Brain microvascular endothelial cell (primary cell): ENCODE results near the gene C1QL1.
A peak's percentile ranks its signal among the peaks of the same experiment; 100 is the strongest.

ENCODE experiments used
- DNase-seq: peaks from one replicate; pipeline ENCODE4 v3.0.0-alpha.2; 2020
- H3K27ac ChIP-seq: fragments of 250-450 bp; sonication (Bioruptor Pico); 2 replicates; pipeline ENCODE4 v1.5.1; 2020; ENCODE audit warnings: mild to moderate bottlenecking, moderate library complexity
- H3K27me3 ChIP-seq: fragments of 250-450 bp; sonication (Bioruptor Pico); replicated peaks from 2 replicates; pipeline ENCODE4 v1.5.1; 2020; ENCODE audit warnings: mild to moderate bottlenecking
- H3K36me3 ChIP-seq: fragments of 250-450 bp; sonication (Bioruptor Pico); replicated peaks from 2 replicates; pipeline ENCODE4 v1.5.1; 2020; ENCODE audit warnings: mild to moderate bottlenecking
- H3K4me3 ChIP-seq: 2 replicates; pipeline ENCODE4 v1.5.1; 2011; ENCODE audit warnings: low read depth, mild to moderate bottlenecking, control low read depth, low read length, moderate library complexity
- CTCF ChIP-seq: IDR thresholded peaks from 2 replicates; pipeline ENCODE4 v1.5.1; 2011; ENCODE audit warnings: low read depth, mild to moderate bottlenecking, moderate library complexity, low read length, control low read depth, inconsistent platforms; ENCODE audit errors: missing control alignments
- in situ Hi-C: cut with HindIII; loops from 2 replicates; pipeline ENCODE4 v1.10.0; 2017; ENCODE audit warnings: low sequenced_read_pairs, low pct_ligation_motif_present

Gene C1QL1

GRCh38 chr17:44988044-44988942, 20.2 kb upstream of the C1QL1 start:
- TF ChIP-seq CTCF = no peak
- H3K27me3 ChIP-seq = no peaks in the 10 kb centered on the region
- no peak for DNase-seq
- H3K27ac ChIP-seq = no peak overlapping the region
- no peaks in the 10 kb centered on the region for H3K36me3 ChIP-seq
- no peak overlapping the region for H3K4me3 ChIP-seq
- in situ Hi-C loops = no loop called here

GRCh38 chr17:44983563-44983962, 15.5 kb upstream of the C1QL1 start:
- no peak for DNase-seq
- Histone ChIP-seq H3K4me3 (no peak overlapping the region), H3K27me3 (no peaks in the 10 kb centered on the region), H3K36me3 (no peaks in the 10 kb centered on the region), H3K27ac (no peak overlapping the region)
- TF ChIP-seq CTCF = no peak
- in situ Hi-C loops = no loop called here

- H3K27ac ChIP-seq = no peak overlapping the region
- no peaks in the 10 kb centered on the region for H3K36me3 ChIP-seq
- TF ChIP-seq CTCF = no peak
- in situ Hi-C loops = no loop called here
- DNase-seq = no peak
- H3K27me3 ChIP-seq = peaks cover 9% of the 10 kb centered on the region
- no peak overlapping the region for H3K4me3 ChIP-seq
These were observed 14.1 kb upstream of the C1QL1 start for GRCh38 chr17:44982113-44982702.

- TF ChIP-seq CTCF = no peak
- Histone ChIP-seq H3K27ac (no peak overlapping the region), H3K36me3 (no peaks in the 10 kb centered on the region), H3K27me3 (peaks cover 10% of the 10 kb centered on the region), H3K4me3 (peak overlapping the region; percentile 26)
- in situ Hi-C loops = no loop called here
- peak; percentile 51 for DNase-seq
These were observed 13.3 kb upstream of the C1QL1 start for GRCh38 chr17:44981221-44981968.

- TF ChIP-seq CTCF = no peak
- Histone ChIP-seq H3K4me3 (no peak overlapping the region), H3K27ac (no peak overlapping the region), H3K27me3 (peaks cover 10% of the 10 kb centered on the region), H3K36me3 (no peaks in the 10 kb centered on the region)
- in situ Hi-C loops = no loop called here
- no peak for DNase-seq
These were observed 11.4 kb upstream of the C1QL1 start for GRCh38 chr17:44979426-44979995.
